GM18505 (cell line): ENCODE results near the gene EIF5AL1.

ENCODE experiments used
- ATAC-seq: cut with Tn5 transposase; IDR thresholded peaks from one replicate; pipeline ENCODE4 v1.9.1; 2021; ENCODE audit not compliant: unreplicated experiment
- POLR2A ChIP-seq: IDR thresholded peaks from 4 replicates; pipeline ENCODE4 v1.6.1; 2011; ENCODE audit warnings: borderline replicate concordance; ENCODE audit not compliant: insufficient read depth, insufficient read length; ENCODE audit errors: extremely low read depth

EIF5AL1 gene

GRCh38 chr10:79476645-79477044, 35.7 kb upstream of the EIF5AL1 start:
- TF ChIP-seq POLR2A, result no peak
- ATAC-seq, result no peak

DNA sequence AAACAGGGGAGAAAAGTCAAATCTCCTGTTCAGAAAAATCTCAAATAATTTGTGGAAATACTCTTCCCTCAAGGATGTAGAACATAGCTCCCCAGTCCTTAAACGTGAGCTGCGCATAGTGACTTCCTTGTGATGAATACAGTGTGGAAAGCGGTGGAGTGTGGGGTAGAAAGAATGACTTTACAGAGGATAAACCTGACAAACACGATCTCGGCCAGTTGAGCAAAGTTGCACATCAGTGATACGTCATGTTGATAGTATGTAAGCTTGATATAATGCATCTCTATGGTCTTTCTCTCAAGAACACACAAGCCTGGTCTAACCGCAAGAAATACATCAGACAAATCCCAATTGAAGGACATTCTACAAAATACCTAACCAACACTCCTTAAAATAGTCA, 34.9 kb upstream of the EIF5AL1 start:
- no peak for ATAC-seq
- TF ChIP-seq POLR2A, result no peak

GRCh38 chr10:79479283-79479909, 32.9 kb upstream of the EIF5AL1 start:
- TF ChIP-seq POLR2A, result no peak
- no peak for ATAC-seq

- no peak for TF ChIP-seq POLR2A
- no peak for ATAC-seq
These were observed 30.0 kb upstream of the EIF5AL1 start for GRCh38 chr10:79482304-79482703.

DNA sequence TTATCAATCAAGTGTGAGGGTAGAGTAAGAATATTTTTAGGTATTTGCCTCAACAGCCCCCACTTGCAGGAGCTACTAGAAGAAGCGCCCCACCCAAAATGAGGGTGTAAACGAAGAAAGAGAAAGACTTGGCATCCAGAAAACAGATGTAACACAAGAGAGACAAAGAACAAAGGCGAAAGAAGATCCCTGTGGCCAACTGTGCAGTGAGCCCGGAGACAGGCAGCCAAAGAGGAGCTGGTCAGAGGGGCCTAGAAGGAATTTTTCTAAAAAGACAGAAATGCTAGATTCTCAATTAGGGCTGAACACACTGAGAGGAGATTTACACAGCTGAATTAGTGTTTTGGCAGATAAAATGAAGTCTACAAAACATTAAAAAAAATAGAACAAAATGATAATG, 29.6 kb upstream of the EIF5AL1 start:
- ATAC-seq, result no peak
- no peak for TF ChIP-seq POLR2A

DNA sequence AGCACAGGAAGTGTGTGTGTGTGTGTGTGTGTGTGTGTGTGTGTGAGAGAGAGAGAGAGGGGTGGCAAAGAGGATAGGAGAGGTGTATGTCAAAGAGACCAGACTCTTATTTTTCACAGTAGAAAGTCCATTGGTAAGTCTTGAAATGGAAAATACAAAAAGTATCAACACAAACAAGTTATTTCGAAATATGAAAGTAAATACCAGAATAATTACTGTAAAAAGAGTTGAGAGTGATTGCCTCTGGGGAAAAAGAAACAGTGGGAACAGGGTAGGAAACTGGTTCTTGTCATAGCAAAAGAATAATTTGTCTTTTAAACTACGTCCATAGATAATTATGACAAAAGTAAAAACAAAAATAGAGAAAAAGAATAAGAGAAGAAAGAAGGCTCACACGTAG, 29.0 kb upstream of the EIF5AL1 start:
- ATAC-seq, result no peak
- no peak for TF ChIP-seq POLR2A

DNA sequence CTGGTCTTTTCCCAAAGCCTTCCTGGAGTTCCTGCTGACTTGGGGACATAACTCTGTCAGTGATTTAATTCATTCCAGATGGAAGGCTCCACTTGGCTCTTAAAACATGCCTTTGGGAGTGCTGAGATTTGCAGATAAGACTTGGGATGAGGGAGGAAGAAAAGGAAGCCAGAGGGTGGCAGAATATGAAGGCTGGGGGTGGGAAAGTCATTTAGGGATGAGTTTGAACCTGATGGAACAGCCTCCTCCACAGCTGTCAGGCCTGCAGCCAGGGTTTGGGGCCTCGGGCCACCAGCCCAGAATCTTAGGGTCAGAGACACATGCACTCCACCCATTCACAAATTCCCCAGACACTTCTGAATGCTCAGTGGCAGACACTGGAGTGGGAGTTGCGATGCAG, 28.4 kb upstream of the EIF5AL1 start:
- no peak for ATAC-seq

DNA sequence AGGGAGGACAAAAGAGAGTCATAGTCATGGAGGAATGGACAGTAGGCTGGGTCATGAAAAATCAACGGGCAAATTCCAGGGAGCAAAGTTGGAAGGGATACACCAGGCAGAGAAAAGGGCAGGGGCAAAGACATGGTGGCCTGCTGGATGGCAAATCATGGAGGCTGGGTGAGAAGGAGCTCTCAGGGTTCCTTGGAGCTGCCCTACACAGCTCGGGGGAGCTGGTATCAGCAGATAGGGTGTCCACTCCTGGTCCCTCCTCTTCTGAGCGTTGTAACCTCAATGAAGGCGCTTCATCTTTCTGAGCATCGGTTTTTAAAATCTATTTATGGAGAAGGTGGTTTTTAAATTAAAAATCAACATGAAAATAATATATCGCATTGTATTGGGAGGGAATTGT, 27.9 kb upstream of the EIF5AL1 start:
- TF ChIP-seq POLR2A, result no peak
- no peak for ATAC-seq

More for the DNA sequence above, 28.4 kb upstream of the EIF5AL1 start:
- TF ChIP-seq POLR2A, result no peak

DNA sequence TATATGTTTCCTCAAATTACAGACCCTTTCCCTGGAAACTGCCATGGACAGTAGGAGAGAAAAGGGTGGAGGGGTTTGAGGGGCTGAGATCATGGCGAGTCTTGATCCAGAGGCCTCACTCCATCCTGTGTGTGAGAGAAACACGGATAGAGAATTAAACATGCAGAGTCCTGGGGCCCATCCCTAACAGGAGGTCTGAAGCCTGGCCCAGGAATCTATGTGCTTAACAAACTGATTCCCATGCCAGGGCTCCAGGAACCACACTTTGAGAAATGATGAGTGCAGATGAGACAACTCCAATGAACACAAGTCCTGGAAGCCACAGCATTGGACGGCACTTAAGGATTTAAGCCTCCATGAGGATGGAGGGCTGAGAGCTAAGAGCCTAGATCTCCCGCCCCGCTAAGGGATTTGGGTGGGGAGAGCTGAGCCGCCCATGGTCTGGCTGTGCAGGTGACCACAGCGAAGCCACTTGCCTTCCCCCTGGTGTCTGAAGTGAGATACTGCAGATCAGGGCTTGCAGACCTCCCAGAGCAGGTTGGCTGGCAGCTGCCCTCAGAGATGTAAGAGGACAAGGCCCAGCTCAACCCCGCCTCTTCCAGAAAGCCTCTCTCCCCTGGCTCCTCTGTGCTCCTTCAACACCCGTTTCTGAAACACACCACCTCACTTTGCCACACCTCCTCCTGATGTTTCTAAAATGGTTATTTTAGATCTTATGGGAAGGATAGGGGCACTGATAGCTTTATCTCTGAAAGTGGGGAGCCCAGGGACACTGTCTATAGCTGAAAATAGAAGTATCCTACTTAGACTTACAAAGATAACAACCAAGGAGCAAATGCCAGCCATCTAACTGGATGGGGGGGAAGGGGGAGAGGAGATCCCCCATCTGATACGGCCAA, 24.8 kb upstream of the EIF5AL1 start:
- no peak for TF ChIP-seq POLR2A

DNA sequence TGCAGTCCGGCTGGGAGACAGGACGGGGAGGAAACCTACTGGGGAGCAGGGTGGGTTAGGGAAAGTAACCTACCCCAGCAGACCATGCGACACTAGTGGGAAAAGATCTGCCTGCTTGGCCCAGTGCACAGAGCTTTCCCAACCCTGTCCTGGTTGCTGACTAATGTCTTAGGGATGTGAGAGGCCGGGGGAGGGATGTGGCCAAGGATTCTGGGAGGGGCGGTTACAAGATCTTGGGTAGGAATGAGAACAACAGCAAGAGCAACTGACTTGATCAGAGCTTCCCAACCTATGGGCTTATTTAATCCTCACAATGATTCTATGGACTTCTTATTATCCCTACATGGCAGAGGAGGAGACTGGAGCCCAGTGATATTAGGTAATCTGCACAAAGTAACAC, 24.0 kb upstream of the EIF5AL1 start:
- no peak for ATAC-seq
- TF ChIP-seq POLR2A, result no peak

More for the DNA sequence above, 24.8 kb upstream of the EIF5AL1 start:
- peak; percentile 55 for ATAC-seq

- ATAC-seq, result no peak
- no peak for TF ChIP-seq POLR2A
These were observed 23.5 kb upstream of the EIF5AL1 start for GRCh38 chr10:79488870-79489269.

DNA sequence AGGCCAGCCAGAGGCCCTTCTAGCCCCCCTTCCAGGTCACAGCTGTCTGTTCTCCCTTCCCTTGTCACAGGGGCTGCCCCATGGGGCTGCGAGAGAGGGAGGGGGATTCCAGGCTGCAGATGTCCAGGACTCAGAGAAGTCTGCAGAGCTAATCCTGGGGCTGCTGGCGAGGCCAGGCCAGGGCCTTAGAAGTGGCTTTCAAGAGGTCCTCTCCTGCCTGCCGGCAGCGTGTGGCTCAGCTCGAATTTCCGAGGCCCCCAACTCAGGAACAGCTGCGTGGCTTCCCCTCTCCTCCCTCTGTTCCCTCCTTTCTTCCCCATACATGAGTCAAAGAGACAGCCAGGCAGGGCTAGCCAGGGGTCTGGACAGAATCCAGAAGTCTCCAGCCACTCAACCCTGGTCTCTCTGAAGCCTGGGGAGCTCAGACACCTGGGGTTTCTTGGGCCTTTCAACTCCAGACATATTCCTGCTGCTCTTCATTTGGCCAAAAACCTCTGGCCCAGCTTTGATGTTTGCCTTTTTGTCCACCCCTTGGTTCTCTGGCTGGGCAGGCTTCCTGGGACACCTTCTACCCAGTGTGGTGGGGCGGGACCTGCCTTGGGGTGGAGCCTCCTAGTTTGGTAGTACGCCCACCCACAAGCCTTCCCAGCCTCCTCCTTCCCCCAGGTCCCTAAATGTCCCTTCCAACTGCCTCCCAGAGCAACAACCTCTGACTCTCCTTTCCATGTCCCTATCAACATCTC, 21.8 kb upstream of the EIF5AL1 start:
- no peak for TF ChIP-seq POLR2A
- ATAC-seq, result no peak

GRCh38 chr10:79491143-79491835, 21.0 kb upstream of the EIF5AL1 start:
- ATAC-seq, result no peak
- no peak for TF ChIP-seq POLR2A
